ENCODE results near the gene ONECUT3.

DNA sequence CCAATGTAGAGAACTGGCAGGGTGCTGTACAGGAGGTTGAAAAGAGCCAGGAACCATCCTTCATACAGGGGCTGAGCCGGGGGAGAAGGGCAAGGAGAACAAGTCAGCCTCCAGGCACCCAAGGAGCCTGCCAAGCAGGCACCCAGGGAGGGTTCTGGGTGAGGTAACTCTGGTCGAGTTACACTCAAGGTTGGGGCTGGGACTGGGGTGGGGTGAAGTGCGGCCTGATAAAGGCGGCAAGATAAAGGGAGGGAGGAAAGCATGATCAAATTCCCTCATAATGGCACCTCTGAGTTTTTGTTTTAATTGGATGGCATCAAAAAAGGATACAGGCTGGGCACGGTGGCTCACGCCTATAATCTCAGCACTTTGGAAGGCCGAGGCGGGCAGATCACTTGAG lies 33.8 kb downstream of the ONECUT3 start:
- TF ChIP-seq, protein P1, sequence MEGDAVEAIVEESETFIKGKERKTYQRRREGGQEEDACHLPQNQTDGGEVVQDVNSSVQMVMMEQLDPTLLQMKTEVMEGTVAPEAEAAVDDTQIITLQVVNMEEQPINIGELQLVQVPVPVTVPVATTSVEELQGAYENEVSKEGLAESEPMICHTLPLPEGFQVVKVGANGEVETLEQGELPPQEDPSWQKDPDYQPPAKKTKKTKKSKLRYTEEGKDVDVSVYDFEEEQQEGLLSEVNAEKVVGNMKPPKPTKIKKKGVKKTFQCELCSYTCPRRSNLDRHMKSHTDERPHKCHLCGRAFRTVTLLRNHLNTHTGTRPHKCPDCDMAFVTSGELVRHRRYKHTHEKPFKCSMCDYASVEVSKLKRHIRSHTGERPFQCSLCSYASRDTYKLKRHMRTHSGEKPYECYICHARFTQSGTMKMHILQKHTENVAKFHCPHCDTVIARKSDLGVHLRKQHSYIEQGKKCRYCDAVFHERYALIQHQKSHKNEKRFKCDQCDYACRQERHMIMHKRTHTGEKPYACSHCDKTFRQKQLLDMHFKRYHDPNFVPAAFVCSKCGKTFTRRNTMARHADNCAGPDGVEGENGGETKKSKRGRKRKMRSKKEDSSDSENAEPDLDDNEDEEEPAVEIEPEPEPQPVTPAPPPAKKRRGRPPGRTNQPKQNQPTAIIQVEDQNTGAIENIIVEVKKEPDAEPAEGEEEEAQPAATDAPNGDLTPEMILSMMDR (IDR thresholded peaks at IDR 0.05; ENCODE audit: low read depth, low read length, missing input control) = no peak
- no peak for TF ChIP-seq GABPA (IDR thresholded peaks at IDR 0.05 in 1 of 2, conservative IDR thresholded peaks at IDR 0.05 in 1 of 2)
- TF ChIP-seq, protein P2, sequence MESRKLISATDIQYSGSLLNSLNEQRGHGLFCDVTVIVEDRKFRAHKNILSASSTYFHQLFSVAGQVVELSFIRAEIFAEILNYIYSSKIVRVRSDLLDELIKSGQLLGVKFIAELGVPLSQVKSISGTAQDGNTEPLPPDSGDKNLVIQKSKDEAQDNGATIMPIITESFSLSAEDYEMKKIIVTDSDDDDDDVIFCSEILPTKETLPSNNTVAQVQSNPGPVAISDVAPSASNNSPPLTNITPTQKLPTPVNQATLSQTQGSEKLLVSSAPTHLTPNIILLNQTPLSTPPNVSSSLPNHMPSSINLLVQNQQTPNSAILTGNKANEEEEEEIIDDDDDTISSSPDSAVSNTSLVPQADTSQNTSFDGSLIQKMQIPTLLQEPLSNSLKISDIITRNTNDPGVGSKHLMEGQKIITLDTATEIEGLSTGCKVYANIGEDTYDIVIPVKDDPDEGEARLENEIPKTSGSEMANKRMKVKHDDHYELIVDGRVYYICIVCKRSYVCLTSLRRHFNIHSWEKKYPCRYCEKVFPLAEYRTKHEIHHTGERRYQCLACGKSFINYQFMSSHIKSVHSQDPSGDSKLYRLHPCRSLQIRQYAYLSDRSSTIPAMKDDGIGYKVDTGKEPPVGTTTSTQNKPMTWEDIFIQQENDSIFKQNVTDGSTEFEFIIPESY (IDR thresholded peaks at IDR 0.05) = no peak
- TF ChIP-seq, protein P3, sequence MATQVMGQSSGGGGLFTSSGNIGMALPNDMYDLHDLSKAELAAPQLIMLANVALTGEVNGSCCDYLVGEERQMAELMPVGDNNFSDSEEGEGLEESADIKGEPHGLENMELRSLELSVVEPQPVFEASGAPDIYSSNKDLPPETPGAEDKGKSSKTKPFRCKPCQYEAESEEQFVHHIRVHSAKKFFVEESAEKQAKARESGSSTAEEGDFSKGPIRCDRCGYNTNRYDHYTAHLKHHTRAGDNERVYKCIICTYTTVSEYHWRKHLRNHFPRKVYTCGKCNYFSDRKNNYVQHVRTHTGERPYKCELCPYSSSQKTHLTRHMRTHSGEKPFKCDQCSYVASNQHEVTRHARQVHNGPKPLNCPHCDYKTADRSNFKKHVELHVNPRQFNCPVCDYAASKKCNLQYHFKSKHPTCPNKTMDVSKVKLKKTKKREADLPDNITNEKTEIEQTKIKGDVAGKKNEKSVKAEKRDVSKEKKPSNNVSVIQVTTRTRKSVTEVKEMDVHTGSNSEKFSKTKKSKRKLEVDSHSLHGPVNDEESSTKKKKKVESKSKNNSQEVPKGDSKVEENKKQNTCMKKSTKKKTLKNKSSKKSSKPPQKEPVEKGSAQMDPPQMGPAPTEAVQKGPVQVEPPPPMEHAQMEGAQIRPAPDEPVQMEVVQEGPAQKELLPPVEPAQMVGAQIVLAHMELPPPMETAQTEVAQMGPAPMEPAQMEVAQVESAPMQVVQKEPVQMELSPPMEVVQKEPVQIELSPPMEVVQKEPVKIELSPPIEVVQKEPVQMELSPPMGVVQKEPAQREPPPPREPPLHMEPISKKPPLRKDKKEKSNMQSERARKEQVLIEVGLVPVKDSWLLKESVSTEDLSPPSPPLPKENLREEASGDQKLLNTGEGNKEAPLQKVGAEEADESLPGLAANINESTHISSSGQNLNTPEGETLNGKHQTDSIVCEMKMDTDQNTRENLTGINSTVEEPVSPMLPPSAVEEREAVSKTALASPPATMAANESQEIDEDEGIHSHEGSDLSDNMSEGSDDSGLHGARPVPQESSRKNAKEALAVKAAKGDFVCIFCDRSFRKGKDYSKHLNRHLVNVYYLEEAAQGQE (IDR thresholded peaks at IDR 0.05) = no peak
- TF ChIP-seq, protein P4, sequence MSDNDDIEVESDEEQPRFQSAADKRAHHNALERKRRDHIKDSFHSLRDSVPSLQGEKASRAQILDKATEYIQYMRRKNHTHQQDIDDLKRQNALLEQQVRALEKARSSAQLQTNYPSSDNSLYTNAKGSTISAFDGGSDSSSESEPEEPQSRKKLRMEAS (IDR thresholded peaks at IDR 0.05) = no peak

Data from liver (tissue), 3 donors.